HepG2 (cell line): Measurements from ENCODE around the gene CCNDBP1. TPM values are rescaled to one million over a fixed set of nuclear protein-coding genes. Genes with fewer than 3 reads are reported as not detected.

Experiments used
- ATAC-seq: fragments of 200-7000 bp; cut with Tn5 transposase; 3 replicates; pipeline ENCODE4 v1.9.1; 2020; ENCODE audit warnings: mild to moderate bottlenecking, moderate library complexity
- BruUV-seq: library from RNA; stranded (reverse); fragments of 400-500 nt; replicated peaks from 2 replicates; lab custom pipeline; 2021; lab: Mats Ljungman, UMichigan
- CTCF ChIA-PET: fragments of 300-600 bp; formaldehyde crosslinking; extraction: SDS; loops from one replicate; lab custom pipeline; 2021; ENCODE audit warnings: low total read pairs, inconsistent platforms, low intra/inter-chr PET ratio; lab: Yijun Ruan, JAX
- POLR2A ChIA-PET: fragments of 350-600 bp; sonication (Branson Sonifier 250); formaldehyde crosslinking; loops from one replicate; lab custom pipeline; 2020; ENCODE audit warnings: antibody characterized with exemption, inconsistent platforms; lab: Yijun Ruan, JAX
- DNase-seq: peaks from one replicate; pipeline ENCODE4 v3.0.0-alpha.2; 2015; ENCODE audit warnings: low spot score
- FAIRE-seq: peaks from 3 replicates; lab custom pipeline; 2011; peaks lifted over from hg19 to GRCh38; lab: Jason Lieb, UNC
- H2AFZ ChIP-seq: one replicate; pipeline ENCODE4 v1.6.1; 2011; ENCODE audit warnings: low read length, inconsistent platforms
- H3K27ac ChIP-seq: fragments of 300-600 bp; 3 replicates; pipeline ENCODE4 v1.8.0; 2011; ENCODE audit warnings: mixed run types, mild to moderate bottlenecking, mixed read lengths, low read length, inconsistent platforms; ENCODE audit not compliant: insufficient read depth; ENCODE audit errors: extremely low read length
- H3K27me3 ChIP-seq, 2 experiments: fragments of 200-600 bp in 1 of 2; 2 replicates in 1 of 2; 3 replicates in 1 of 2; pipeline versions ENCODE4 v1.6.0 to v1.8.0; 2011; ENCODE audit warnings: low read length in 2 of 2, mild to moderate bottlenecking in 2 of 2, moderate library complexity in 2 of 2, inconsistent platforms in 1 of 2; ENCODE audit not compliant: insufficient read depth in 2 of 2, control insufficient read depth in 1 of 2
- H3K36me3 ChIP-seq, 2 experiments: fragments of 200-600 bp in 1 of 2; replicated peaks in 1 of 2; 2 replicates in 1 of 2; 3 replicates in 1 of 2; pipeline versions ENCODE4 v1.5.1 to v1.8.0; 2011; ENCODE audit warnings: low read length in 2 of 2, inconsistent platforms in 1 of 2; ENCODE audit not compliant: insufficient read depth in 2 of 2, control insufficient read depth in 1 of 2
- H3K4me1 ChIP-seq: 2 replicates; pipeline ENCODE4 v1.5.1; 2012; ENCODE audit warnings: low read length, inconsistent platforms; ENCODE audit not compliant: insufficient read depth
- H3K4me2 ChIP-seq: 2 replicates; pipeline ENCODE4 v1.6.0; 2011; ENCODE audit warnings: low read depth, low read length, inconsistent platforms
- H3K4me3 ChIP-seq, 3 experiments: fragments of 200-600 bp in 1 of 3; sonication (generic), shearing (Covaris generic) in 1 of 3; replicated peaks in 1 of 3; 2 replicates each; pipeline ENCODE4 v1.5.1; 2011 to 2016; ENCODE audit warnings: low read length in 3 of 3, inconsistent platforms in 2 of 3, low read depth in 2 of 3, mild to moderate bottlenecking in 2 of 3, control low read depth in 1 of 3, mixed read lengths in 1 of 3; ENCODE audit not compliant: insufficient read depth in 1 of 3
- H3K79me2 ChIP-seq: one replicate; pipeline ENCODE4 v1.6.1; 2011; ENCODE audit warnings: low read length, inconsistent platforms; ENCODE audit not compliant: insufficient read depth
- H3K9ac ChIP-seq: 2 replicates; pipeline ENCODE4 v1.6.0; 2011; ENCODE audit warnings: mild to moderate bottlenecking, low read depth, low read length, inconsistent platforms; ENCODE audit not compliant: insufficient read depth
- H3K9me3 ChIP-seq: 2 replicates; pipeline ENCODE4 v1.5.1; 2012; ENCODE audit warnings: mild to moderate bottlenecking, low read length
- H4K20me1 ChIP-seq: 2 replicates; pipeline ENCODE4 v1.6.0; 2011; ENCODE audit warnings: inconsistent platforms, mild to moderate bottlenecking, low read length, moderate library complexity; ENCODE audit not compliant: insufficient read depth
- ATF4 ChIP-seq, 2 experiments: fragments of 450-650 bp in 1 of 2; sonication (generic) in 1 of 2; formaldehyde crosslinking; IDR thresholded peaks; 2 replicates each; pipeline versions ENCODE4 v1.5.0 to v1.8.0; 2020 to 2022; ENCODE audit warnings: mild to moderate bottlenecking in 1 of 2, missing genetic modification reagents in 1 of 2
- BRCA1 ChIP-seq: sonication (generic); formaldehyde crosslinking; IDR thresholded peaks from 2 replicates; pipeline ENCODE4 v1.4.0; 2020; ENCODE audit warnings: missing genetic modification reagents
- CREB1 ChIP-seq, 2 experiments: fragments of 450-650 bp in 1 of 2; IDR thresholded peaks; 2 replicates each; pipeline ENCODE4 v1.6.1; 2016 to 2017; ENCODE audit warnings: control low read depth in 1 of 2, mild to moderate bottlenecking in 1 of 2, missing compliant biosample characterization in 1 of 2, missing genetic modification characterization in 1 of 2
- HNF1A ChIP-seq, 2 experiments: sonication (generic) in 1 of 2; formaldehyde crosslinking in 1 of 2; IDR thresholded peaks; 2 replicates each; pipeline versions ENCODE4 v1.4.0 to v1.6.1; 2016 to 2020; ENCODE audit warnings: borderline replicate concordance in 1 of 2, low read depth in 1 of 2, mild to moderate bottlenecking in 1 of 2, missing genetic modification reagents in 1 of 2
- JUNB ChIP-seq: sonication (generic); formaldehyde crosslinking; IDR thresholded peaks from 2 replicates; pipeline ENCODE4 v1.8.0; 2022; ENCODE audit warnings: missing genetic modification reagents, mild to moderate bottlenecking, borderline replicate concordance
- MIXL1 ChIP-seq: IDR thresholded peaks from 2 replicates; pipeline ENCODE4 v1.6.1; 2016
- NR2F2 ChIP-seq: IDR thresholded peaks from 2 replicates; pipeline ENCODE4 v1.6.1; 2012; ENCODE audit warnings: low read depth, inconsistent platforms, borderline replicate concordance
- SRSF9 ChIP-seq: fragments of 200-400 bp; formaldehyde crosslinking; IDR thresholded peaks from 2 replicates; pipeline ENCODE4 v1.6.1; 2018; ENCODE audit warnings: borderline replicate concordance, mild to moderate bottlenecking, low read depth, low read length; ENCODE audit not compliant: insufficient read depth, poor library complexity, severe bottlenecking
- TBX3 ChIP-seq: fragments of 450-650 bp; IDR thresholded peaks from 2 replicates; pipeline ENCODE4 v1.6.1; 2017; ENCODE audit warnings: antibody characterized with exemption, mild to moderate bottlenecking, inconsistent platforms, borderline replicate concordance
- WIZ ChIP-seq: sonication (generic); formaldehyde crosslinking; IDR thresholded peaks from 2 replicates; pipeline ENCODE4 v1.5.1; 2020; ENCODE audit warnings: mild to moderate bottlenecking, missing genetic modification reagents
- ZNF30 ChIP-seq: sonication (generic); formaldehyde crosslinking; IDR thresholded peaks from 2 replicates; pipeline ENCODE4 v1.5.0; 2020; ENCODE audit warnings: mild to moderate bottlenecking, missing genetic modification reagents
- ZNF343 ChIP-seq: sonication (generic); formaldehyde crosslinking; IDR thresholded peaks from 2 replicates; pipeline ENCODE4 v1.4.0; 2020; ENCODE audit warnings: mild to moderate bottlenecking, missing genetic modification reagents
- ZNF678 ChIP-seq: sonication (generic); formaldehyde crosslinking; IDR thresholded peaks from 2 replicates; pipeline ENCODE4 v1.4.0; 2020; ENCODE audit warnings: mild to moderate bottlenecking, missing genetic modification reagents
- ZSCAN12 ChIP-seq: sonication (generic); formaldehyde crosslinking; IDR thresholded peaks from 2 replicates; pipeline ENCODE4 v1.9.0; 2021; ENCODE audit warnings: mild to moderate bottlenecking, missing genetic modification reagents
- WGBS: methylation state at CpG from one replicate; pipeline ENCODE4 v1.1.6; 2017; ENCODE audit warnings: low lambda C conversion rate; 5-methylcytosine and 5-hydroxymethylcytosine counted together
- in situ Hi-C: cut with HindIII; loops from 2 replicates; pipeline ENCODE4 v1.10.0; 2017; ENCODE audit warnings: low pct_unique_long_range_greater_than_20kb; ENCODE audit not compliant: extremely low pct_ligation_motif_present
- intact Hi-C: fragments of 100-400 bp; cut with micrococcal nuclease; formaldehyde crosslinking; loops from one replicate; pipeline ENCODE4 v1.10.0; 2022; ENCODE audit not compliant: unreplicated experiment
- polyA plus RNA-seq, 8 experiments: library from polyadenylated mRNA; depleted of rRNA in 3 of 8; stranded (reverse) in 7 of 8; unstranded in 1 of 8; fragments of >200 nt; fragmentation: Illumina TruSeq in 4 of 8; extraction: Trizol in 4 of 8; gene quantifications; 2 replicates each; pipeline versions ENCODE4 v1.2.1 to v1.2.3, GENCODE V29; 2011 to 2016; ENCODE audit warnings: low read depth in 4 of 8, missing spikeins in 1 of 8, mixed read lengths in 1 of 8; ENCODE audit not compliant: insufficient read depth in 1 of 8
- total RNA-seq, 5 experiments: library from RNA; depleted of rRNA; stranded (reverse); fragments of >200 nt; fragmentation: Illumina TruSeq; extraction: Trizol; gene quantifications; 2 replicates each; pipeline ENCODE4 v1.2.3, GENCODE V29; 2016; ENCODE audit warnings: low read depth in 1 of 5

CCNDBP1 gene
- total and polyA plus RNA-seq, 2 of the 13 experiments (the other 11 are each of a cell fraction or from before 2014, with no cell fraction given) = 24.8 to 42.3 TPM

GRCh38 chr15:43244092-43244491 lies 58.9 kb downstream of the CCNDBP1 start (continued):
- TF ChIP-seq SRSF9 (no peak), ZSCAN12 (CRISPR knock-in tag) (no peak)
- TF ChIP-seq, all 625 proteins: peak for 0

- H3K9me3 ChIP-seq = no peaks in the 10 kb centered on the region
- 13% methylated on average over 6 of the region's 6 CpGs for WGBS
- no peaks in the 10 kb centered on the region for H3K79me2 ChIP-seq
- H3K4me1 ChIP-seq = no peaks in the 10 kb centered on the region
- no peak overlapping the region for H2AFZ ChIP-seq
- no peaks in the 10 kb centered on the region for H3K36me3 ChIP-seq
- H4K20me1 ChIP-seq = no peaks in the 10 kb centered on the region
- no peak for FAIRE-seq
- POLR2A ChIA-PET = no interaction called here
- H3K4me2 ChIP-seq = no peak overlapping the region
- BruUV-seq = no TSS peak
- H3K27ac ChIP-seq = no peak overlapping the region
- no peak for DNase-seq
- intact Hi-C loops (no loop called here), in situ Hi-C loops (no loop called here)
- peaks cover 0 to 11% of the 10 kb centered on the region in 2 experiments; a peak in 2 of 5 replicates for H3K27me3 ChIP-seq
- H3K9ac ChIP-seq = no peak overlapping the region
- CTCF ChIA-PET = no interaction called here
- no peak overlapping the region for H3K4me3 ChIP-seq
- no peak for ATAC-seq
- TF ChIP-seq CREB1 (IDR thresholded peaks at IDR 0.05) (no peak), CREB1 (CRISPR knock-in tag; IDR thresholded peaks at IDR 0.05) (no peak), WIZ (no peak), ZNF678 (CRISPR knock-in tag) (no peak), ZNF30 (CRISPR knock-in tag) (no peak), BRCA1 (CRISPR knock-in tag) (no peak), TBX3 (no peak), JUNB (CRISPR knock-in tag) (no peak), ATF4 (CRISPR knock-in tag; IDR thresholded peaks at IDR 0.05) (no peak), MIXL1 (CRISPR knock-in tag) (no peak), HNF1A (IDR thresholded peaks at IDR 0.05; ENCODE audit: low read depth) (no peak), HNF1A (CRISPR knock-in tag; IDR thresholded peaks at IDR 0.05; ENCODE audit: borderline replicate concordance) (no peak), NR2F2 (no peak), ZNF343 (no peak)
Observed at GRCh38 chr15:43246261-43246774, 61.1 kb downstream of the CCNDBP1 start.
